Dedifferentiated amniotic fluid mesenchymal stem cell (primary cell): ENCODE measurements around the gene LNX2.

Source experiments
- DNase-seq: peaks from one replicate; pipeline ENCODE4 v3.0.0-alpha.2; 2016; ENCODE audit errors: extremely low spot score

Gene LNX2

GRCh38 chr13:27562457-27562856 lies 57.9 kb downstream of the LNX2 start:
- DNase-seq = no peak

- DNase-seq = no peak
Observed at GRCh38 chr13:27559719-27560118, 60.6 kb downstream of the LNX2 start.

GRCh38 chr13:27556109-27556508 lies 64.2 kb downstream of the LNX2 start:
- no peak for DNase-seq

GRCh38 chr13:27551562-27551961 lies 68.8 kb downstream of the LNX2 start:
- DNase-seq = no peak

GRCh38 chr13:27549406-27549981 lies 70.8 kb downstream of the LNX2 start:
- DNase-seq = no peak

- DNase-seq = no peak
Observed at GRCh38 chr13:27542220-27542619, 78.1 kb downstream of the LNX2 start.

GRCh38 chr13:27541386-27541785 lies 78.9 kb downstream of the LNX2 start:
- no peak for DNase-seq

GRCh38 chr13:27536361-27537101 lies 83.8 kb downstream of the LNX2 start:
- DNase-seq = no peak

- no peak for DNase-seq
Observed at GRCh38 chr13:27535546-27535945, 84.8 kb downstream of the LNX2 start.

- DNase-seq = no peak
Observed at GRCh38 chr13:27534981-27535380, 85.3 kb downstream of the LNX2 start.

GRCh38 chr13:27534108-27534980 lies 86.0 kb downstream of the LNX2 start:
- no peak for DNase-seq

GRCh38 chr13:27533155-27533643 lies 87.1 kb downstream of the LNX2 start:
- DNase-seq = peak; percentile 68

- DNase-seq = no peak
Observed at GRCh38 chr13:27528908-27529307, 91.4 kb downstream of the LNX2 start.

GRCh38 chr13:27526516-27526915 lies 93.8 kb downstream of the LNX2 start:
- no peak for DNase-seq

GRCh38 chr13:27524981-27525975 lies 95.1 kb downstream of the LNX2 start:
- DNase-seq = no peak

- DNase-seq = no peak
Observed at GRCh38 chr13:27523346-27524073, 96.8 kb downstream of the LNX2 start.

- DNase-seq = no peak
Observed at GRCh38 chr13:27522847-27523246, 97.5 kb downstream of the LNX2 start.

- no peak for DNase-seq
Observed at GRCh38 chr13:27516103-27516502, 104.2 kb downstream of the LNX2 start.

GRCh38 chr13:27510082-27510481 lies 110.2 kb downstream of the LNX2 start:
- DNase-seq = no peak

- peak; percentile 14 for DNase-seq
Observed at GRCh38 chr13:27508802-27509201, 111.5 kb downstream of the LNX2 start.

GRCh38 chr13:27505792-27506191 lies 114.5 kb downstream of the LNX2 start:
- DNase-seq = no peak
